ENCODE data around the gene IL17A.

Gene IL17A

DNA sequence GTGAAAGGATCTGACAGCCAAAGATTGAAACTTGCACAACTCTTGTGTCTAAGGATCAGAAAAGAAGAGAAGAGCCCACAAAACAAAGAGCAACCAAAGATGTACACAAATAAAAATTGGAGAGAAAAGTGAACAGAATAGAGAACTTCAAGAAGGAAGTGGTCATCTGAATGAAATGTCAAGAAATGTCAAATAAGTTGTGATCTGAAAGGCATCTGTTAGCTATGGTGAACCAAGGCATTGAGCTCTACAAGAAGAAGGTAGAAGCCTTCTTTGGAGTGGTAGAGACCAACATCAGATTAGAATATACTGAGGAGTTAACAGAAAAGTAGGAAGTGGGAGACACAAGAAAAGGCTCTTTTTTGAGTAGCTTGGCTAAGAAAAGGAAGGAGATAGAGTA, 29.6 kb downstream of the IL17A start:
- Mint-ChIP-seq H3K4me1 (no peaks in the 10 kb centered on the region), H3K27ac (no peak overlapping the region), H3K4me3 (no peak overlapping the region), H3K9me3 (no peaks in the 10 kb centered on the region), H3K27me3 (ENCODE audit: low read depth, poor library complexity) (peaks cover 7% of the 10 kb centered on the region), H3K36me3 (ENCODE audit: low read depth) (no peaks in the 10 kb centered on the region)
- TF ChIP-seq, protein P1, sequence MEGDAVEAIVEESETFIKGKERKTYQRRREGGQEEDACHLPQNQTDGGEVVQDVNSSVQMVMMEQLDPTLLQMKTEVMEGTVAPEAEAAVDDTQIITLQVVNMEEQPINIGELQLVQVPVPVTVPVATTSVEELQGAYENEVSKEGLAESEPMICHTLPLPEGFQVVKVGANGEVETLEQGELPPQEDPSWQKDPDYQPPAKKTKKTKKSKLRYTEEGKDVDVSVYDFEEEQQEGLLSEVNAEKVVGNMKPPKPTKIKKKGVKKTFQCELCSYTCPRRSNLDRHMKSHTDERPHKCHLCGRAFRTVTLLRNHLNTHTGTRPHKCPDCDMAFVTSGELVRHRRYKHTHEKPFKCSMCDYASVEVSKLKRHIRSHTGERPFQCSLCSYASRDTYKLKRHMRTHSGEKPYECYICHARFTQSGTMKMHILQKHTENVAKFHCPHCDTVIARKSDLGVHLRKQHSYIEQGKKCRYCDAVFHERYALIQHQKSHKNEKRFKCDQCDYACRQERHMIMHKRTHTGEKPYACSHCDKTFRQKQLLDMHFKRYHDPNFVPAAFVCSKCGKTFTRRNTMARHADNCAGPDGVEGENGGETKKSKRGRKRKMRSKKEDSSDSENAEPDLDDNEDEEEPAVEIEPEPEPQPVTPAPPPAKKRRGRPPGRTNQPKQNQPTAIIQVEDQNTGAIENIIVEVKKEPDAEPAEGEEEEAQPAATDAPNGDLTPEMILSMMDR (IDR thresholded peaks at IDR 0.05) = no peak
- DNase-seq = no peak

GRCh38 chr6:52216932-52217575, 30.9 kb downstream of the IL17A start:
- Mint-ChIP-seq H3K4me1 (no peaks in the 10 kb centered on the region), H3K9me3 (no peaks in the 10 kb centered on the region), H3K36me3 (ENCODE audit: low read depth) (no peaks in the 10 kb centered on the region), H3K27me3 (ENCODE audit: low read depth, poor library complexity) (peaks cover 3% of the 10 kb centered on the region), H3K27ac (no peak overlapping the region), H3K4me3 (no peak overlapping the region)
- no peak for DNase-seq
- TF ChIP-seq, protein P1 (IDR thresholded peaks at IDR 0.05) = no peak

DNA sequence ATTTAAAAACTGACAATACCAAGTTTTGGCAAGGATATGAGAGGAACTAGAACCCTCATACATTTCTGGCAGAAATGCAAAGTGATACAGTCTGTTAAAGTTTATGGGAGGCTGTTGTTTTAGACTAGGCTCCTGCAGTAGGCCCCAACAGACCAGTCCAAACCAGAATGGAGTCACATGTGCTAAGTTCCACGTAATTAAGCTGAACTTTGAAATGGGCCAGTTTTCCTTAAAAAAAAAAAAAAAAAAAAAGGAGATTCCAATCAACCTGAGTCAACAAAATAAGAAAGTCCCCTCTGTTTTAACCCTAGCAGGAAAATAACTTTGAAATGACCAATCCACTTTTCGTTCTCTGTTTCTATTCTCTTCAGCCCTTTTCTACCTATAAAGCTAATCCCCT, 31.6 kb downstream of the IL17A start:
- Mint-ChIP-seq H3K27ac (no peak overlapping the region), H3K4me1 (no peaks in the 10 kb centered on the region), H3K36me3 (ENCODE audit: low read depth) (no peaks in the 10 kb centered on the region), H3K4me3 (no peak overlapping the region), H3K9me3 (no peaks in the 10 kb centered on the region), H3K27me3 (ENCODE audit: low read depth, poor library complexity) (peaks cover 3% of the 10 kb centered on the region)
- DNase-seq = no peak
- TF ChIP-seq, protein P1 (IDR thresholded peaks at IDR 0.05) = no peak

DNA sequence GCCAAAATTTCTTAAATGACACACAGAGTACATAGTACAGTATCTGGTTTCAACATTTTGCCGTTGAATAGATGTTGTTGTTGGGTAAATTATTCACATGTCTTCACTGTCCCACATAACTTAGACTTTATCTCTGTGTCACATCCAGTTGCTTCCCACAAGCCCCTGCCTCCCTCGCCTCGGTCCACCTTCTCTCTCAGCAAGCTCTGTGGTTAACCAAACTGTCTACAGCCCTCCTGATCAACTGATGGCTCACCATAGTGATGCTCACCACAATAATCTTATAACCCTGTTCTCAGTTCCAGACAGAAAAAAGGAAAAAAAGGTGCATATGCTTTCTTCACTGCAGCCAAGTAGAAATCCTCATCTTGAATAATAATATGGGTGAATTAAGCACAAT, 35.1 kb downstream of the IL17A start:
- Mint-ChIP-seq H3K4me1 (no peaks in the 10 kb centered on the region), H3K4me3 (no peak overlapping the region), H3K27ac (no peak overlapping the region), H3K36me3 (ENCODE audit: low read depth) (no peaks in the 10 kb centered on the region), H3K27me3 (ENCODE audit: low read depth, poor library complexity) (peaks cover 14% of the 10 kb centered on the region), H3K9me3 (no peaks in the 10 kb centered on the region)
- TF ChIP-seq, protein P1 (IDR thresholded peaks at IDR 0.05) = no peak
- DNase-seq = no peak

GRCh38 chr6:52227495-52227894, 41.3 kb downstream of the IL17A start:
- H3K27me3 Mint-ChIP-seq (ENCODE audit: low read depth, poor library complexity) = peaks cover 14% of the 10 kb centered on the region
- H3K4me1 Mint-ChIP-seq = peaks cover 16% of the 10 kb centered on the region
- H3K4me3 Mint-ChIP-seq = no peak overlapping the region
- no peaks in the 10 kb centered on the region for H3K9me3 Mint-ChIP-seq
- H3K36me3 Mint-ChIP-seq (ENCODE audit: low read depth) = no peaks in the 10 kb centered on the region
- no peak overlapping the region for H3K27ac Mint-ChIP-seq
- no peak for DNase-seq
- TF ChIP-seq, protein P1 (IDR thresholded peaks at IDR 0.05) = no peak

GRCh38 chr6:52230685-52231084, 44.5 kb downstream of the IL17A start:
- DNase-seq = no peak
- no peaks in the 10 kb centered on the region for H3K36me3 Mint-ChIP-seq (ENCODE audit: low read depth)
- H3K27me3 Mint-ChIP-seq (ENCODE audit: low read depth, poor library complexity) = peaks cover 11% of the 10 kb centered on the region
- H3K9me3 Mint-ChIP-seq = no peaks in the 10 kb centered on the region
- H3K27ac Mint-ChIP-seq = no peak overlapping the region
- no peak overlapping the region for H3K4me3 Mint-ChIP-seq
- H3K4me1 Mint-ChIP-seq = peaks cover 25% of the 10 kb centered on the region
- TF ChIP-seq, protein P1 (IDR thresholded peaks at IDR 0.05) = no peak
